HL-60 (cell line): ENCODE measurements around the gene STOX2.

Experiments
- DNase-seq, 2 experiments: peaks; one replicate each; pipeline ENCODE4 v3.0.0-alpha.2; 2010 to 2020; ENCODE audit warnings: low read depth in 1 of 2, low spot score in 1 of 2
- H3K27ac ChIP-seq: fragments of 250-450 bp; sonication (Bioruptor Pico); replicated peaks from 2 replicates; pipeline ENCODE4 v1.5.1; 2020; ENCODE audit warnings: mild to moderate bottlenecking, moderate library complexity
- H3K27me3 ChIP-seq: fragments of 250-450 bp; sonication (Bioruptor Pico); 2 replicates; pipeline ENCODE4 v1.5.1; 2021; ENCODE audit warnings: mild to moderate bottlenecking, moderate library complexity; ENCODE audit not compliant: insufficient read depth, poor library complexity, severe bottlenecking
- H3K4me3 ChIP-seq: replicated peaks from 2 replicates; pipeline ENCODE4 v1.5.1; 2011; ENCODE audit warnings: mild to moderate bottlenecking, control low read depth, low read length; ENCODE audit not compliant: insufficient read depth
- CTCF ChIP-seq: IDR thresholded peaks from one replicate; pipeline ENCODE4 v1.5.1; 2011; ENCODE audit warnings: low read length, control low read depth, inconsistent platforms; ENCODE audit not compliant: insufficient read depth
- GABPA ChIP-seq: IDR thresholded peaks from 2 replicates; pipeline ENCODE4 v1.6.1; 2012; ENCODE audit warnings: low read depth
- POLR2AphosphoS5 ChIP-seq: IDR thresholded peaks from 2 replicates; pipeline ENCODE4 v1.6.1; 2012; ENCODE audit warnings: low read depth
- REST ChIP-seq: IDR thresholded peaks from 2 replicates; pipeline ENCODE4 v1.6.1; 2012; ENCODE audit warnings: low read depth; ENCODE audit not compliant: insufficient replicate concordance
- SPI1 ChIP-seq: IDR thresholded peaks from 2 replicates; pipeline ENCODE4 v1.6.1; 2012; ENCODE audit warnings: low read depth, mild to moderate bottlenecking, borderline replicate concordance

The STOX2 gene

GRCh38 chr4:183986971-183987946, 82.2 kb downstream of the STOX2 start:
- TF ChIP-seq REST (no peak), SPI1 (no peak), GABPA (no peak), CTCF (no peak), POLR2AphosphoS5 (no peak)
- H3K27me3 ChIP-seq: no peaks in the 10 kb centered on the region
- no peak overlapping the region for H3K27ac ChIP-seq
- no peak for DNase-seq
- no peak overlapping the region for H3K4me3 ChIP-seq

GRCh38 chr4:183987987-183988392, 82.9 kb downstream of the STOX2 start:
- TF ChIP-seq GABPA (no peak), CTCF (no peak), POLR2AphosphoS5 (no peak), SPI1 (no peak), REST (no peak)
- H3K4me3 ChIP-seq: peak overlapping the region; percentile 43
- peak; percentile 68 to 72 for DNase-seq
- no peak overlapping the region for H3K27ac ChIP-seq
- H3K27me3 ChIP-seq: no peaks in the 10 kb centered on the region

- no peak for DNase-seq
- Histone ChIP-seq H3K27ac (peak overlapping the region; percentile 58), H3K4me3 (peak overlapping the region; percentile 43), H3K27me3 (no peaks in the 10 kb centered on the region)
- TF ChIP-seq SPI1 (no peak), POLR2AphosphoS5 (no peak), CTCF (no peak), GABPA (no peak), REST (no peak)
Measured at GRCh38 chr4:183988874-183989273, 83.8 kb downstream of the STOX2 start.
